HEK293 (cell line): ENCODE results near the gene IL6.
"Not testable (repeated sequence)": the region's sequence is repeated elsewhere in the genome, so short reads cannot be mapped to it uniquely, and the experiment has no call there.

Source experiments
- CTCF ChIA-PET: fragments of 350-600 bp; formaldehyde crosslinking; extraction: SDS; loops from one replicate; lab custom pipeline; 2021; ENCODE audit warnings: antibody characterized with exemption; lab: Yijun Ruan, JAX
- POLR2A ChIA-PET: fragments of 300-600 bp; formaldehyde crosslinking; extraction: SDS; loops from one replicate; lab custom pipeline; 2020; ENCODE audit warnings: antibody characterized with exemption, inconsistent platforms; lab: Yijun Ruan, JAX
- H3K27ac ChIP-seq: fragments of 200-500 bp; sonication (Bioruptor generic); 2 replicates; pipeline ENCODE4 v1.5.1; 2014; ENCODE audit warnings: low read depth, low read length, control low read depth, inconsistent platforms; ENCODE audit errors: extremely low read depth
- H3K36me3 ChIP-seq, 2 experiments: fragments of 200-500 bp in 1 of 2; sonication (Bioruptor generic) in 1 of 2; 1 replicate in 1 of 2; 2 replicates in 1 of 2; pipeline ENCODE4 v1.5.1; 2014 to 2017; ENCODE audit warnings: inconsistent platforms in 2 of 2, low read length in 2 of 2; ENCODE audit not compliant: control insufficient read depth in 2 of 2, insufficient read depth in 1 of 2
- H3K4me1 ChIP-seq: fragments of 200-500 bp; sonication (Bioruptor generic); 2 replicates; pipeline ENCODE4 v1.5.1; 2014; ENCODE audit warnings: mild to moderate bottlenecking, low read length, inconsistent platforms; ENCODE audit not compliant: control insufficient read depth, insufficient read depth
- H3K4me3 ChIP-seq: 2 replicates; pipeline ENCODE4 v1.5.1; 2011; ENCODE audit warnings: low read depth, mild to moderate bottlenecking, control low read depth, low read length, moderate library complexity
- H3K9me3 ChIP-seq: fragments of 200-500 bp; sonication (Bioruptor generic); 2 replicates; pipeline ENCODE4 v1.5.1; 2014; ENCODE audit warnings: low read depth, low read length, inconsistent platforms; ENCODE audit not compliant: control insufficient read depth, insufficient read depth
- GLIS1 ChIP-seq: fragments of 450-650 bp; formaldehyde crosslinking; IDR thresholded peaks from 2 replicates; pipeline ENCODE4 v1.5.1; 2016; ENCODE audit warnings: missing biosample characterization, missing genetic modification characterization
- RBAK ChIP-seq: fragments of 450-650 bp; formaldehyde crosslinking; IDR thresholded peaks from 2 replicates; pipeline ENCODE4 v1.5.1; 2016; ENCODE audit warnings: missing biosample characterization, missing genetic modification characterization
- WT1 ChIP-seq: fragments of 450-650 bp; formaldehyde crosslinking; IDR thresholded peaks from 2 replicates; pipeline ENCODE4 v1.5.1; 2016; ENCODE audit warnings: missing biosample characterization, missing genetic modification characterization
- ZBTB20 ChIP-seq: fragments of 450-650 bp; formaldehyde crosslinking; IDR thresholded peaks from 2 replicates; pipeline ENCODE4 v1.5.1; 2016; ENCODE audit warnings: missing biosample characterization, missing genetic modification characterization
- ZBTB21 ChIP-seq: fragments of 450-650 bp; formaldehyde crosslinking; IDR thresholded peaks from 2 replicates; pipeline ENCODE4 v1.5.1; 2017; ENCODE audit warnings: missing biosample characterization, missing genetic modification characterization
- ZIC2 ChIP-seq: fragments of 450-650 bp; formaldehyde crosslinking; IDR thresholded peaks from 2 replicates; pipeline ENCODE4 v1.5.1; 2016; ENCODE audit warnings: missing biosample characterization, missing genetic modification characterization
- ZNF2 ChIP-seq: fragments of 450-650 bp; formaldehyde crosslinking; IDR thresholded peaks from 2 replicates; pipeline ENCODE4 v1.5.1; 2016; ENCODE audit warnings: missing biosample characterization, missing genetic modification characterization
- ZNF221 ChIP-seq: fragments of 450-650 bp; formaldehyde crosslinking; IDR thresholded peaks from 2 replicates; pipeline ENCODE4 v1.5.1; 2017; ENCODE audit warnings: missing biosample characterization, missing genetic modification characterization, borderline replicate concordance
- ZNF449 ChIP-seq: fragments of 450-650 bp; formaldehyde crosslinking; IDR thresholded peaks from 2 replicates; pipeline ENCODE4 v1.5.1; 2017; ENCODE audit warnings: missing biosample characterization, mild to moderate bottlenecking, missing genetic modification characterization, moderate library complexity
- ZNF548 ChIP-seq: fragments of 450-650 bp; formaldehyde crosslinking; IDR thresholded peaks from 2 replicates; pipeline ENCODE4 v1.5.1; 2016; ENCODE audit warnings: missing biosample characterization, missing genetic modification characterization
- ZNF623 ChIP-seq: fragments of 450-650 bp; formaldehyde crosslinking; IDR thresholded peaks from 2 replicates; pipeline ENCODE4 v1.5.1; 2016; ENCODE audit warnings: missing biosample characterization, missing genetic modification characterization
- ZNF626 ChIP-seq: fragments of 450-650 bp; sonication (Bioruptor Pico); formaldehyde crosslinking; IDR thresholded peaks from 2 replicates; pipeline ENCODE4 v1.5.1; 2018; ENCODE audit warnings: missing biosample characterization, missing genetic modification characterization, inconsistent platforms
- ZNF645 ChIP-seq: fragments of 450-650 bp; formaldehyde crosslinking; IDR thresholded peaks from 2 replicates; pipeline ENCODE4; 2016; ENCODE audit warnings: missing biosample characterization, missing genetic modification characterization
- ZNF768 ChIP-seq: fragments of 450-650 bp; formaldehyde crosslinking; IDR thresholded peaks from 2 replicates; pipeline ENCODE4 v1.5.1; 2018; ENCODE audit warnings: missing biosample characterization, mild to moderate bottlenecking, missing genetic modification characterization
- ZNF837 ChIP-seq: fragments of 450-650 bp; formaldehyde crosslinking; IDR thresholded peaks from 2 replicates; pipeline ENCODE4 v1.5.1; 2016; ENCODE audit warnings: missing biosample characterization, missing genetic modification characterization

Gene IL6

GRCh38 chr7:22707026-22707691, 19.8 kb upstream of the IL6 start:
- H3K9me3 ChIP-seq, H3K27ac ChIP-seq, H3K36me3 ChIP-seq, POLR2A ChIA-PET, H3K4me3 ChIP-seq, CTCF ChIA-PET, H3K4me1 ChIP-seq: not testable (repeated sequence)

GRCh38 chr7:22708214-22708613, 18.8 kb upstream of the IL6 start:
- H3K4me1 ChIP-seq, H3K36me3 ChIP-seq, POLR2A ChIA-PET, H3K27ac ChIP-seq, H3K9me3 ChIP-seq, CTCF ChIA-PET, H3K4me3 ChIP-seq: not testable (repeated sequence)

GRCh38 chr7:22708677-22709061, 18.3 kb upstream of the IL6 start:
- CTCF ChIA-PET, H3K27ac ChIP-seq, H3K9me3 ChIP-seq, H3K4me3 ChIP-seq, H3K4me1 ChIP-seq, H3K36me3 ChIP-seq, POLR2A ChIA-PET: not testable (repeated sequence)

DNA sequence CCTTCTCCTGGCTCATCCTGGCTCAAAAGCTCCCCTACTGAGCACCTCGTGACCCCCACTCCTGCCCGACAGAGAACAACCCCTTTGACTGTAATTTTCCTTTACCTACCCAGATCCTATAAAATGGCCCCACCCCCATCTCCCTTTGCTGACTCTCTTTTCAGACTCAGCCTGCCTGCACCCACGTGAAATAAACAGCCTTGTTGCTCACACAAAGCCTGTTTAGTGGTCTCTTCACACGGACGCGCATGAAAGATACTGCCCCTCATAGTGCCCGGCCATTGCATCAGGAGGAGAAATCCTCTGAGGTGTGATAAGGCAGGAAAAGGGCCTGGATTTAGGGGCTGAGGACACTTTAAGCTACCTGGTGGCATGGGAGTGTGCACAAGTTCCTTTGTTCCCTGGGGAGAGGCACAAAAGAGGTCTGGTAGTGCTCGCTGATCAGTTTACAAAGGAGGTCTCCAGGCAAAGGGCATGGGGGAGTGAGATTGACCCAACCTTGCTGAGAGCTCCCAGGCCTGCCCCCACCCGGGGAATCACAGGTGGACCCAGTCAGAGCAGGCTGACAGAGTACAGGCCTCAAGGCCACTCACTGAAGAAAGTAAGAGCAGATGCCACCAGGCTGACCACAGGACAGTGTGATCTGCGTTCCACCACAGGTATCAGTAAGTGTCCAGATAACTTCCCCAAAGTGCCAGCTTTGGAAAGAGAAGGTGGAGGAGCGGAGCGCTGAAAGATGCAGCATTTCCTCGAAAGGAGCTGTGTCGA, 17.8 kb upstream of the IL6 start:
- H3K27ac ChIP-seq, H3K4me1 ChIP-seq, H3K4me3 ChIP-seq, H3K36me3 ChIP-seq, POLR2A ChIA-PET, H3K9me3 ChIP-seq: not testable (repeated sequence)
- CTCF ChIA-PET, result interaction anchor here (1.2 kb wide), 1 partner anchor 18 kb away, joined by 3 read pairs; the partner anchor contains the start of gene IL6

DNA sequence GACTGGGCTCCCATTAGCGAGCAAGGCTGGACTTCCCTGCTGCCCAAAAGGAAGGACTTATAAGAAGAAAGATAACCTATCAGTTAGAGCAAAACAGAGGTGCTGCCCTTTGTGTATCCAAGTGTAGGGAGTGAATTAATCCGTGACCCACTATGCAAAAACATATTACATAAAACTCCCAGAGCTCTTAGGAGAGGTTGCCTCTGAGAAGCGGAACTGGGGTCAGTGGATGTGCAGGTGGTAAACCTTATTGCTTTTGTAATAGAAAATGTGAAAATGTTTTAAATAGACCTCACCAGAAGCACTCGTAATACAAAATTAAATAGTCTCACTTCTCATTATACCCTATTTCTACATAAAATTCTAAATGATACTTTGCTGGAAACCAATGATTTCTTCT, 17.1 kb upstream of the IL6 start:
- no peaks in the 10 kb centered on the region for H3K9me3 ChIP-seq
- CTCF ChIA-PET, result interaction anchor here (1.2 kb wide), 1 partner anchor 18 kb away, joined by 3 read pairs; the partner anchor contains the start of gene IL6
- no peak overlapping the region for H3K27ac ChIP-seq
- H3K4me3 ChIP-seq, result no peak overlapping the region
- no peaks in the 10 kb centered on the region for H3K4me1 ChIP-seq
- H3K36me3 ChIP-seq, result no peaks in the 10 kb centered on the region
- POLR2A ChIA-PET, result no interaction called here
- TF ChIP-seq ZNF768 (tag by site-specific recombination) (no peak), ZNF449 (no peak), ZNF623 (tag by site-specific recombination) (no peak), ZNF626 (tag by site-specific recombination) (no peak), ZIC2 (no peak), ZBTB21 (tag by site-specific recombination) (no peak), ZNF2 (tag by site-specific recombination) (no peak), WT1 (no peak), ZNF837 (tag by site-specific recombination) (no peak), ZNF645 (tag by site-specific recombination) (no peak), GLIS1 (tag by site-specific recombination) (no peak), ZNF548 (tag by site-specific recombination) (no peak), RBAK (tag by site-specific recombination) (no peak), ZBTB20 (tag by site-specific recombination) (no peak), ZNF221 (tag by site-specific recombination) (no peak)
